Measurements from ENCODE around the gene GTPBP6.
A peak's percentile ranks its signal among the peaks of the same experiment; 100 is the strongest.
"Not testable (repeated sequence)": the region's sequence is repeated elsewhere in the genome, so short reads cannot be mapped to it uniquely, and the experiment has no call there.

The GTPBP6 gene

DNA sequence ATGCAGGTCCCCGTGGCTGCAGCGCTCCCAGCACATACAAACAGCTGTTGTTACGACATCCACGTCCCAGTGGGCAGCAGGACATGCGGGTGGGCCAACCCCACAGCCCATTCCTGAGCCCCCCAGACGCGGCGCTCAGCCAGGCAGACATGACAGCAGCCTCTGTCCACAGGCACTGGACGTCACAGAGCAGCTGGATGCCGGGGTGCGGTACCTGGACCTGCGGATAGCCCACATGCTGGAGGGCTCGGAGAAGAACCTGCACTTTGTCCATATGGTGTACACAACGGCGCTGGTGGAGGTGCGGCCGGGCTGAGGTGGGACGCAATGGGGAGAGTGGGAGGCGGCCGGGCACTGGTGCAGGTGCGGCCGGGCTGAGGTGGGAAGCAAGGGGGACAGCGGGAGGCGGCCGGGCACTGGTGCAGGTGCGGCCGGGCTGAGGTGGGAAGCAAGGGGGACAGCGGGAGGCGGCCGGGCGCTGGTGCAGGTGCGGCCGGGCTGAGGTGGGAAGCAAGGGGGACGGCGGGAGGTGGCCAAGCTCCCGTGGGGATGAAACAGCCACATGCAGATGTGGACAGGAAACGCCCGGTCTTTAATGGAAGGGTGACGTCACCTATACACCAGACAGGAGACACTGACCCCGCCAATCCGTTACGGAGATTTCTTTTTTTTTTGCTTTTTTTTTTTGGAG, 28.0 kb downstream of the GTPBP6 start:
- DNase-seq, result no peak

DNA sequence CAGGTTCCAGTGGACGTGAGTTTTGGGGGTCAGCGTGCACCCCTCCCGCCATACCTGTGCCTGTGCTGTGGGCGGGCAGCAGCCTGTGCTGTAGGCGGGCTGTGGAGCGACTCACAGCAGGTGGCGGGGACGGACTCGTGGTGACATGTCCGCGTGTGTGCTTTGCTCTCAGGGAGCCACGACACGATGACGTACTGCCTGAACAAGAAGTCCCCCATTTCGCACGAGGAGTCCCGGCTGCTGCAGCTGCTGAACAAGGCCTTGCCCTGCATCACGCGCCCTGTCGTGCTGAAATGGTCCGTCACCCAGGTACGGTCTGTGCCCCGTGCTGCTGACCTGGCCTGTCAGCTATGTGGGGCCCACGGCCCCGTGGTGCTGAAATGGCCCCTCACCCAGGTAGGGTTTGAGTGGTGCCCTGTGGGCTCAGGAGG, 30.0 kb downstream of the GTPBP6 start:
- DNase-seq, result no peak

DNA sequence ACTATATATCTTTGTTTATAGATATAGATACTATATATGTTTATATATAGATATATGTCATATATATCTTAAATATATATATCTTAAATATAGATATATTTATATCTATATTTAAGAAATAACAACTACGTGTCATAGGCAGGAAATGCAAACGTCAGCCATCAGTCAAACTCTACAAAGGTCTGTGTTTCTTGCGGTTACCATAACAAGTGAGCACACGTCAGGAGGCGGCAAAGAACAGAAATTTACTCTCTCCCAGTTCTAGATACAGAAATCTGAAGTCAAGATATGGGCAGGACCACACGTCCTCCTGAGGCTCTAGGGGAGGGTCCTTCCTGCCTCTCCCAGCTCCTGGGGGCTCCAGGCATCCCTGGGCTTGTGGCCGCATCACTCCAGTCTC, 30.9 kb downstream of the GTPBP6 start:
- no peak for DNase-seq

DNA sequence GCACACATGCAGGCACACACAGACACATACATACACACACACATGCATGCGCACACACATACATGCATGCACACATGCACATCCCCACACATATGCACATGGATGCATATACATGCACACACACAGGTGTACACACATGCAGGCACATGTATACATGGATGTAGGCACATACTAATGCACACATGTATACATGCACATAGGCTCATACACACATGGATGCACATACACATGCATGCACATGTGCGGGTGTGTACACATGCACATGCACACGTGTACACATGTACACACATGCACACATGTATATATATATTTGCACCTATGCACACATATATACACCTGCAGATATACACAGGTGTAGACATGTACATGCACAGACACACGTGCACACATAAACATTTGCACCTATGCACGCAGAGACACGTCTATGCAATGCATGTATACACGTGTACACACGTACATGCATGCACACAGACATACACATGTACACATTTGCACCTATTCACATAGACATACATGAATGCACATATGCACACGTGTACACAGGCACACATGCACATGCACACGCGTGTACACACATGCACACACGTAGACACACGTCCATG, 33.4 kb downstream of the GTPBP6 start:
- no peak for DNase-seq

DNA sequence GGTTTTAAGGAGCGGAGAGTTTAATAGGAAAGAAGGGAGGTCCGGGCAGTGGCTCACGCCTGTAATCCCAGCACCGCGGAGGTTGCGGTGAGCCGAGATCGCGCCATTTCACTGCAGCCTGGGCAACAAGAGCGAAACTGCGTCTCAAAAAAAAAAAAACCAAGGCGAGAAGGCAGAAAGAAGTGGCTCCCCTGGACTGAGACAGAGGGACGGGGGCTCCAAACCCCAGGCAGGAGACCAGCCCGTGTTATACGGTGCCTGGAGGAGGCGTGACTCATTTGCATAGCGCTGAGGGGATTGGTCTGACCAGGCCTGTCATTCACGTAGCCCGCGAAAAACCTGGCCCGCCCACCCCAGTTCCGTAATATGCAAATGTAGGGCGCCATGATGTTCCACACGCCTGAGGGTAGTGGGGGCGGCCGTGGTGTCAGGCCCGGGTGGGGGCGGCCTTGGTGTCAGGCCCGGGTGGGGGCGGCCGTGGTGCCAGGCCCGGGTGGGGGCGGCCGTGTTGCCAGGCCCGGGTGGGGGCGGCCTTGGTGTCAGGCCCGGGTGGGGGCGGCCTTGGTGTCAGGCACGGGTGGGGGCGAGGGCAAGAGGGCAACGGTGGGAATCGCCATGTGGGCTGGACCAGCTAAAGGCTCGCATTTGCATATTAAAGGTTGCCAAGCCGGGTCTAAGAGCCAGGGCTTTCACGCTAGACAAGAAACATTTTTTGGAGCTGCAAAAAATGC, 35.3 kb downstream of the GTPBP6 start:
- peak; percentile 91 for DNase-seq

DNA sequence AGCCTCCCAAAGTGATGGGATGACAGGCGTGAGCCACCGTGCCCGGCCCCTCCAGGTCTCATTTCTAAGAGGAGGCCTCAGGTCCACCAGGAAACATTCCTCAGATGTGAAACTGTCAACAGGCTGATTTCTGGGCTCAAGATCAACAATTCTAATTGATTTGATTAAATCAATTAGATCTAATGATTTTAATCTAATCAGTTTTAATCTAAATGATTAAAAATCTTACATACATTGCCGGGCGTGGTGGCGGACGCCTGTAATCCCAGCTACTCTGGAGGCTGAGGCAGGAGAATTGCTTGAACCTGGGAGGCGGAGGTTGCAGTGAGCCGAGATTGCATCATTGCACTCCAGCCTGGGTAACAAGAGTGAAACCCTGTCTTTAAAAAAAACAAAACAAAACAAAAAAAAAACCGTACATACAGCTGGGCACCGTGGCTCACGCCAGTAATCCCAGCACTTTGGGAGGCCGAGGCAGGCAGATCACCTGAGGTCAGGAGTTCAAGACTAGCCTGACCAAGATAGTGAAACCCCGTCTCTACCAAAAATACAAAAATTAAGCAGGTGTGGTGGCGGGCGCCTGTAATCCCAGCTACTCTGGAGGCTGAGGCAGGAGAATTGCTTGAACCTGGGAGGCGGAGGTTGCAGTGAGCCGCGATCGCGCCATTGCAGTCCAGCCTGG, 36.5 kb downstream of the GTPBP6 start:
- not testable (repeated sequence) for DNase-seq

DNA sequence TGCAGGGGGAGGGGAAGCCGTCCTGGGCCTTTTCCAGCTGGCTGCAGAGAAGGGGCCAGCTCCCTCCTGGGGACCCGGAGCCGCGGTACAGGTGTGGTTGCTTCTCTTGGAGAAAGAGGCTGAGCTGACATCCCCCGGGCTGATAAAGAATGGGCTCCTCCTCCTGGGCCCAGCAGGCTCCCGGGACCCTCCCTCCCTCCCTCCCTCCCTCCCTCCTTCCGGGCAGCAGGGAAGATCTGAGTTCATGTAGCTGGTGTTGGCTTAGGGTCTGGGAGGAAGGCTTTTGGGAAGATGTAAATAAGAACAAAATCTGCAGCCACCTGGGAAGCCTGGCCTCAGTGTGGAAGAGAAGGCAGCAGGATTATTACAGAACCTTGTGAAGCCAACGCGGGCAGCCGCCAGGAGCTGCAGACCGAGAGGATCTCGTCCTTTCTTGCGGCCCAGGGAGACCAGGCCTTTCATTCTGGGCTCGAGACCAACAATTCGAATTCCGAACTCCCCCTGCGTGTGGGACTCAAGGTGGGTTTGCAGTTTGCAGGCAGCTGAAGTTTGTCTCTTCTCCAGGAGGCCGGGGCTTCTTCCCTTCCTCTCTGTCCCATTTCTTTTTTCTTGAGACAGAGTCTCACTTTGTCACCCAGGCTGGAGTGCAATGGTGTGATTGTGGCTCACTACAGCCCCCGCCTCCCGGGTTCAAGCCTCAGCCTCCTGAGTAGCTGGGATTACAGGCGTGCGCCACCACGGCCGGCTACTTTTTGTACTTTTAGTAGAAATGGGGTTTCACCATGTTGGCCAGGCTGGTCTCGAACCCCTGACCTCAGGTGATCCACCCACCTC, 37.2 kb downstream of the GTPBP6 start, which contains the start of gene PLCXD1:
PLCXD1 (plus strand) TSS at position 216 of the 834 bp plus-strand sequence. CDS start 2,807 bp downstream, outside the sequence.
- DNase-seq, result no peak

DNA sequence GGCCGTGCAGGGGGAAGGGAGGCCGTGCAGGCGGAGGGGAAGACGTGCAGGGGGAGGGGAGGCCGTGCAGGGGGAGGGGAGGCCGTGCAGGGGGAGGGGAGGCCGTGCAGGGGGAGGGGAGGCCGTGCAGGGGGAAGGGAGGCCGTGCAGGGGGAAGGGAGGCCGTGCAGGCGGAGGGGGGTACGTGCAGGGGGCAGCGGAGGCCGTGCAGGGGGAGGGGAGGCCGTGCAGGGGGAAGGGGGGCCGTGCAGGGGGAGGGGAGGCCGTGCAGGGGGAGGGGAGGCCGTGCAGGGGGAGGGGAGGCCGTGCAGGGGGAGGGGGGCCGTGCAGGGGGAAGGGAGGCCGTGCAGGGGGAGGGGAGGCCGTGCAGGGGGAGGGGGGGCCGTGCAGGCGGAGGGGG, 37.9 kb downstream of the GTPBP6 start:
- DNase-seq, result not testable (repeated sequence)

DNA sequence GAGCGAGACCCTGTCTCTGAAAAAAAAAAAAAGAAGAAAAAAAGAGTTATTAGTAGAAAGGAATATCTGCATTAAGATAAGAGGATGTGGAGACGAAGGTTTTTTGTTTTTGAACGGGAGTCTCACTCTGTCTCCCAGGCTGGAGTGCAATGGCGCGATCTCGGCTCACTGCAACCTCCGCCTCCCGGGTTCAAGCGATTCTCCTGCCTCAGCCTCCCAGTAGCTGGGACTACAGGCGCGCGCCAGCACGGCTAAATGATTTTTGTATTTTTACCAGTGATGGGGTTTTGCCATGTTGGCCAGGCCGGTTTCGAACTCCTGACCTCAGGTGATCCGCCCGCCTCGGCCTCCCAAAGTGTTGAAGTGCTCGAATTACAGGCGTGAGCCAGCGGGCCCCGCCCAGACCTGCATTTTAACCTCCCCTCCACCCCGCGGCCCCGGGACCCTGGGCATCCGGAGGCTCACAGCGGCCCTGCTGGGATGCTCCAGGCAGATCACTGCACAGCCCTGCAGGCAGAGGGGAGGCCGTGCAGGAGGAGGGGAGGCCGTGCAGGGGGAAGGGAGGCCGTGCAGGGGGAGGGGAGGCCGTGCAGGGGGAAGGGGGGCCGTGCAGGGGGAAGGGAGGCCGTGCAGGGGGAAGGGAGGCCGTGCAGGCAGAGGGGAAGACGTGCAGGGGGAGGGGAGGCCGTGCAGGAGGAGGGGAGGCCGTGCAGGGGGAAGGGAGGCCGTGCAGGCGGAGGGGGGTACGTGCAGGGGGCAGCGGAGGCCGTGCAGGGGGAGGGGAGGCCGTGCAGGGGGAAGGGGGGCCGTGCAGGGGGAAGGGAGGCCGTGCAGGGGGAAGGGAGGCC, 38.6 kb downstream of the GTPBP6 start:
- DNase-seq, result not testable (repeated sequence)

DNA sequence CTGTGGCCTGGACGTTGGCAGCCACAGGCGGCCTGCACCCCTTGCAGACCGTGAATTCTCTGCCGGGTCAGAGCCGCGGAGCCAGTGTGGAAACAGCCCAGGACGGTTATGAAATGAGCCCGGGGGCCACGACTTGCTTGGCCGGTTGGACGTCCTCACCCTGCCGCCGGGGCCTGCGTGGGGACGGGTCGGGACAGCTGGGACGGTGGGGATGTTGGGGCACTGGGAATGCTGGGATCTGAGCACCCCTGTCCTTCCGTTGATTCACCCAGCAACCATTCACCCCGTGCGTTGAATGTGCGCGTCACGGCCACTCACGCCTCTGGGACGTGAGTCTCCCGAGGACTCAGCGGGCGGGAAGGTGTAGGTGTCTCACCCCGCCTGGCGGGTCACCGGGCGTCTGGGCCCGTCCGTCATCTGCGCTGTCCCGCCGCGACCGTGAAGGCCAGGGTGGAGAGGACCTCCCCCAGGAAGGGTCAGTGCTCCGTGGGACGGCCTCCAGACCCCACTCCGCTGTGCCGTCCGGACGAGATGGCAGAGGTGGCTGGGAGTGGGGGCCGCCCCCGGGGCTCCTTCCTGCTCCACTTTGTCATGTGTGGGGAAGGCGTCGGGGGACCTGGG, 41.9 kb downstream of the GTPBP6 start:
- peak; percentile 69 for DNase-seq

DNA sequence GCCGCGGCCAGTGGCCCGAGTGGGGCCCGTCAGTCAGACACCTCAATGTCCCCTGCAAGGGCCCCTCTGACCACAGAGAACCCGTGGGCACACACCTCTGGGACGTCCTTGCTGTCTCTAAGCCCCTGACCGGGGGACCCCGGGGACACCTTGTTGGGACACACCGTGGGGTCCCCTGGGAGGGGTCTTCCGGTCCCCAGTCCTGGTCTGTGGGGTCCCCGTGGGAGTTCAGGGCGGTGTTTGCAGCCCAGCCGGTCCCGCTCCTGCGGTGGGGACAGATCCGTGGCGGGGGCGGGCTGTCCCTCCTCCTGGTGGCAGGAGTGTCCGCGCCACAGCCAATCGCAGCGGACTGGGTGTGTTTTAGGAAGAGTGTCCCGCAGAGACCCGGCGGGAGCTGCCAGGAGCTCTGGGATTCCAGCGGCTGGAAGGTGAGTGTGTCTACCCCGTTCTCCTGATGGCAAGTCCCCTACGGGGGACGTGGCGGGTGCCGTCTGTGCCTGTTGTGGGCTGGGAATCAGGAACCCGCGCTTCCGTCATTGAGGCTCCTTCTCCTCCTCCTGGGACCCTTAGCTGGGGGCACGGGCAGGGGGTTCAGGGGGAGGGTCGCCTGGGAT, 42.5 kb downstream of the GTPBP6 start:
- DNase-seq, result peak; percentile 76

DNA sequence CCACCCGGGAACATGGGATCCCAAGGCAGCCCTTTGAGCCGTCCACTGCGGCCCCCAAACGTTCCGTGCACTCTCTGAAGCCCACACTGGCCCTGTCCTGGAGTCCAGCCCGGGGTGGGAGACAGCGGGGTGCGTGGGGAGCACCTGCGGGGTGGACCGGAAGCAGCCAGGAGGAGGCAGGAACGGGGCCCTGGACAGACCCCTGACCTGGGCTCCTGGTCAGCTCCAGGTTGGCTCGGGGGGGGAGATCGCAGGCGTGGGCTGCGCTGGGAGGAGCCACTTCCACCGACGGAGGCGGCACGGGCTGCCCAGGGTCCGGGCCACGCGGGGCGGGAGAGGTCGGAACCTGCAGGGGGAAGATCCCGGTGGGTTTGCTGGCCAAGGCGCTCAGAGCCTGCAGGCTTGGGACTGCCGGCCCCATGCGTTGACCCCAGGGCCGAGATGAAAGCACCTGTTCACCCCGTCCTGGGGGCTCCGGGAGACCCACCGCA, 43.1 kb downstream of the GTPBP6 start:
- DNase-seq, result no peak

DNA sequence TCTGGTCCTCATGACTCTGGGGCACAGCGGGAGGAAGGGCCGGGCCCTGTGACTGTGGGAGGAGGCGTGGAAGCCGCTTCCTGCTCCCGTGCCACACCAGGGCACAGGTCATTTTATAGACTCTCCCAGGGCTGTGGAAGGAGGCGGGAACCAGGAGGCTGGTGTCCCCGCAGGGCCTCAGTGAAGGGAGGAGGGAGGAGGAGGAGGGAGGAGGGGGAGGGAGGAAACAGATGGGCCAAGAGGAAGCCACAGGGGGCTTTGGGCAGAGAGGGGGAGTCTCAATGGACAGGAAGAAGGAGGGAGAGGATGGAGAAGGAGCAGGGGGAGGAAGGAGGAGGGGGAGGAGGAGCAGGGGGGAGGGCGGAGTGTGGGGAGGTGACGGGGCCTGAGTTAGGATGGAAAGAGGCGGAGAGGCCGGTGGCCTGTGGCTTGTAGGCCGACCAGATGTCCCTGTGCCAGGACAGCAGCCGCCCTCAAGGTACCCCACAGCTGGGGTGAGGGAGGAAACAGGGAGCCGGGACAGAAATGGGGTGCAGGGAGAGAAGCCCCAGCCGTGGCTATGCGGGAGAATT, 43.6 kb downstream of the GTPBP6 start:
- DNase-seq, result no peak

DNA sequence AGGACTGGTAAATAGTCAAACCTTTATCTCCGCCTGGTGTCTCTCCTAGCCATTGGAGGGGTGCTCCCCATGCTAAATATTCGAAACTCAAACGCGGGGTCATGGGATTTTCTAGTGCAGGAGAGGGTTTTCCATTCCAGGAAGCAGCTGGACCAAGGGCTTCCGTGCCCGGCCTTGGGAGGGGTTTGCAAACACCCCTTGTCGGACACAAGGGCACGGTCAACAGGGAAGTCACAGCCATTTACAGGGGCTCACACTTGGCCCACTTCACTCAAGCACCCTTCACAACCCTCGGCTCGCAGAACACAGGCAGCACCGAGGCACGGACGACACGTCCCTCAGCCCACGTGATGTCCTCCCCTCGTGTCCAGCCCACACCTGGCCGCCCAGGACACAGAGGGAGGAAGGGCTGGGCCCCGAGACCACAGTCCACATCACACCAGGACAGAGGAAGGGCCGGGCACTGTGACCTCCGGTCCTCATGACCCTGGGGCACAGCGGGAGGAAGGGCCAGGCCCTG, 47.7 kb downstream of the GTPBP6 start:
- no peak for DNase-seq

DNA sequence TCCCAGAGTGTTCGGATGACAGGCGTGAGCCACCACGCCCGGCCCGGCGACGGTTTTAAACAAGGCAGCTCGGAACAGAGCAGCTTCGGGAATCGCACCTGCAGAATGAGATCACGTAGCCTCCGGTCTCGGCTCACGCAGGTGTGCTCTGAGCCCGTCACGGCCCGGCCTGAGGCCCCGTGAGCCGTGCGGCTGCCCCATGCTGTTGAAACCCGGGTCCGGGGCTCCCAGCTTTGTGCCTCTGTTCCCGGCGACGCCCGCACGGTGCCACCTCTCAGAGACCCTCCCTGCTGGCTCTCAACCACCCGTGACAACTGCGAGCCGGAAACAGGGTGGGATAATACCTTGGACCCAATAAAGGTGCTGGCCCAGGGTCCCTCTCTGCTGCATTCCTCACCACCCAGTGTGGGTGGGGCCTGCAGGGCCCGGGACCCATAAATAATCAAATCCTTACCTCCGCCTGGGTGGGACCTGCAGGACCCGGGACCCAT, 50.8 kb downstream of the GTPBP6 start:
- DNase-seq, result no peak

DNA sequence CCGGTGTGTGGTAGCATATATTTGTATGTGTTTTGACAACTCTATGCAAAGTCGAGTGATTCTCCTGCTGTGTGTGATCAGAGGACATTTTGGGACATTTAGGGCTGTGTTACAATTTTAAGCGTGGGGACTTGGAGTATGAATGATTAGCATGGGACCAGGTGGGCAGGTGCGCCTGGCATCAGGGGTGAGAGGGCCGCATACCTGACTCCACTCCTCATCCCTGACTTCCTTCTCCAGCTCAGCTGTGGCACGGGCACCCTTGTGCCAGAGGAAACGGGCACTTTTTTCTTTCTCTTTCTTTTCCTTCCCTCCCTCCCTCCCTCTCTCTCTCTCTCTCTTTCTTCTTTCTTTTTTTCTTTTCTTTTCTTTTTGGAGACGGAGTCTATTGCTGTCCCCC, 53.1 kb downstream of the GTPBP6 start:
- no peak for DNase-seq

DNA sequence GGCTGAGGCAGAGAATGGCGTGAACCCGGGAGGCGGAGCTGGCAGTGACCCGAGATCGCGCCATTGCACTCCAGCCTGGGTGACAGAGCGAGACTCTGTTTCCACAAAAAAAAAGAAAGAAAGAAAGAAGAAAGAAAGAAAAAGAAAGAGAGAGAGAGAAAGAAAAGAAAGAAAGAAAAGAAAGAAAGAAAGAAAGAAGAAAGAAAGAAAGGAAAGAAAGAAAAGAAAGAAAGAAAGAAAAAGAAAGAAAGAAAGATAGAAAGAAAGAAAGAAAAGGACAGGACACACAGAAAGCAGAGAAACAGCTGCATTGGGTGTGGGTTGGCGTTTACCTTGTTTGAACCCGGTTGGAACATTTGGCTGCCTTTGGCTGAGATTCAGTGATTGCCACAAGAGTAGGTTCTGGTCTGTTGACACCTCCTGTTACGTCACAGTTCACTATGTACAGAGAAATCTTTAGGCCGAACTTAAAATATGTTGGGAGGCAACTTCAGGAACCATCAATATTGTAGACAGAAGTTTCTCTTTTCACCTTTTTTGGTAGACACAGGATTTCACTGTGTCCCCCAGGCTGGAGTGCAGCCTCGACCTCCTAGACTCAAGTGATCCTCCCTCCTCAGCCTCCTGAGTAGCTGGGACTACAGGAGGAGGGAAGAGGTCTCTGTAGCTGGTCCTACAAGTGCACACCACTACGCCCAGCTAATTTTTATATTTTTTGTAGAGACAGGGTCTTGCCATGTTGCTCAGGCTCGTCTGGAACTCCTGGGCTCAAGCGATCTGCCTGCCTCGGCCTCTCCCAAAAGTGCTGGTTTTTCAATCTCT, 53.8 kb downstream of the GTPBP6 start:
- DNase-seq, result no peak

DNA sequence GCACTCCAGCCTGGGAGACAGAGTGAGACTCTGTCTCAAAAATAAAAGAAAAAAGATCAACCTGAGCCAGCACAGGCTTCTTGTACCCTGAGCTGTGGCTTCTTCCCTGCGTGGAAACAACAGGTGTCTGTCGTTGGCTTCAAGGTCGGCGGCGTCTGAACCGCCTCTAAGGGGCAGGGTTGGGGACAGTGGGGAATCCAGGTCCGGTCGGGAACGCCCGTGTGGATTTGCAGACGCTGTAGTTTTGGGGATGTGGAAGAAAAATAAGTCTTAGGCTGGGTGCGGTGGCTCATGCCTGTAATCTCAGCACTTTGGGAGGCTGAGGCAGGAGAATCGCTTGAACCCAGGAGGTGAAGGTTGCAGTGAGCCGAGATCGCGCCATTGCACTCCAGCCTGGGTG, 54.6 kb downstream of the GTPBP6 start:
- not testable (repeated sequence) for DNase-seq

All from activated CD8-positive, alpha-beta memory T cell treated with anti-CD3 and anti-CD28 coated beads, Interleukin-2, amount 50 U/mL, for 48 hours (primary cell).